ENCODE results near the gene ATP4B. TPM values are rescaled to one million over a fixed set of nuclear protein-coding genes. Genes with fewer than 3 reads are reported as not detected.

ATP4B gene
- total RNA-seq, 1 experiment from 2014 or later = not detected

- ATAC-seq (no peak), DNase-seq (ENCODE audit: low read depth, low spot score) (no peak)
- no peaks in the 10 kb centered on the region for H4K20me1 ChIP-seq (ENCODE audit: insufficient read depth)
- no peak overlapping the region for H3K9ac ChIP-seq (ENCODE audit: low read length)
- ChIA-PET RAD21 (ENCODE audit: low non-redundant PET in 1 of 2, low total read pairs in 2 of 2, uncharacterized antibody in 2 of 2, unreplicated experiment in 2 of 2) (no interaction called here), CTCF (no interaction called here), POLR2A (no interaction called here)
- intact Hi-C loops (cut with micrococcal nuclease) = no loop called here
- BruUV-seq (replicated peaks) = no TSS peak
- no peaks in the 10 kb centered on the region for H3K27me3 ChIP-seq (ENCODE audit: insufficient read depth, low read length)
- H2AFZ ChIP-seq (ENCODE audit: low read depth, low read length, poor library complexity, severe bottlenecking) = no peak overlapping the region
- H3K9me2 ChIP-seq (ENCODE audit: insufficient read depth) = no peaks in the 10 kb centered on the region
- no peaks in the 10 kb centered on the region for H3K4me1 ChIP-seq (ENCODE audit: control insufficient read depth in 1 of 2, insufficient read depth in 2 of 2, low read length in 2 of 2)
- H3K4me2 ChIP-seq (ENCODE audit: low read length) = no peak overlapping the region
- no peaks in the 10 kb centered on the region for H3K9me3 ChIP-seq (ENCODE audit: control insufficient read depth in 1 of 2, insufficient read depth in 1 of 2, low read depth in 1 of 2, low read length in 2 of 2)
- no peak overlapping the region for H3K4me3 ChIP-seq (replicated peaks in 1 of 2; ENCODE audit: low read depth in 1 of 2, low read length in 2 of 2)
- TF ChIP-seq SRF (IDR thresholded peaks at IDR 0.05; ENCODE audit: low read depth) = no peak
- no peak for TF ChIP-seq TCF7L2 (IDR thresholded peaks at IDR 0.05; ENCODE audit: borderline replicate concordance, extremely low read depth, insufficient read depth, insufficient read length)
- no peak for TF ChIP-seq CEBPB (IDR thresholded peaks at IDR 0.05; ENCODE audit: low read depth)
- no peak for TF ChIP-seq REST (IDR thresholded peaks at IDR 0.05; ENCODE audit: low read depth)
- no peak for TF ChIP-seq ZNF274 (IDR thresholded peaks at IDR 0.05; ENCODE audit: low read depth, low read length)
- TF ChIP-seq JUND (IDR thresholded peaks at IDR 0.05) = no peak
- TF ChIP-seq YY1 (IDR thresholded peaks at IDR 0.05; ENCODE audit: extremely low read depth, insufficient replicate concordance, low read depth, low read length) = no peak
- TF ChIP-seq FOSL1 (IDR thresholded peaks at IDR 0.05; ENCODE audit: low read depth) = no peak
- TF ChIP-seq ZFX (IDR thresholded peaks at IDR 0.05) = no peak
- no peak for TF ChIP-seq SIN3A (IDR thresholded peaks at IDR 0.05; ENCODE audit: low read depth)
- no peak for TF ChIP-seq MAX (IDR thresholded peaks at IDR 0.05)
- no peak for TF ChIP-seq EGR1 (IDR thresholded peaks at IDR 0.05; ENCODE audit: low read depth)
- TF ChIP-seq EZH2 (IDR thresholded peaks at IDR 0.05) = no peak
- no peak for TF ChIP-seq CBX3 (IDR thresholded peaks at IDR 0.05; ENCODE audit: low read depth)
- TF ChIP-seq POLR2A (IDR thresholded peaks at IDR 0.05; ENCODE audit: borderline replicate concordance, extremely low read depth, insufficient read depth, insufficient read length) = no peak
- TF ChIP-seq EZH2phosphoT487 (IDR thresholded peaks at IDR 0.05; ENCODE audit: borderline replicate concordance) = no peak
- TF ChIP-seq POLR2AphosphoS5 (IDR thresholded peaks at IDR 0.05; ENCODE audit: low read depth, low read length) = no peak
- TF ChIP-seq ZBTB33 (IDR thresholded peaks at IDR 0.05; ENCODE audit: extremely low read depth, insufficient replicate concordance, low read length) = no peak
- H3K36me3 ChIP-seq (ENCODE audit: control insufficient read depth in 1 of 2, insufficient read depth in 2 of 2, low read length in 2 of 2) = no peaks in the 10 kb centered on the region
- no peak overlapping the region for H3K27ac ChIP-seq (ENCODE audit: low read depth, low read length)
- H3K79me2 ChIP-seq (ENCODE audit: insufficient read depth, low read length) = no peaks in the 10 kb centered on the region
These were observed 1.9 kb downstream of the ATP4B start for GRCh38 chr13:113656003-113656588.
